Heart left ventricle (tissue), 16 donors: ENCODE measurements around the gene CUL4A. TPM values are rescaled to one million over a fixed set of nuclear protein-coding genes. Genes with fewer than 3 reads are reported as not detected.
A peak's percentile ranks its signal among the peaks of the same experiment; 100 is the strongest.

Experiments used
- ATAC-seq, 4 donors: fragments of 200-7000 bp; cut with Tn5 transposase; one replicate each; pipeline ENCODE4 v1.9.1; 2020 to 2022; ENCODE audit warnings: moderate library complexity in 4 of 4, mild to moderate bottlenecking in 3 of 4, moderate number of reproducible peaks in 1 of 4
- DNase-seq, 5 donors: peaks; one replicate each; pipeline ENCODE4 v3.0.0-alpha.2; 2020
- H3K27ac ChIP-seq, 12 donors: fragments of 200-600 bp; sonication (generic) in 4 of 12; one replicate each; pipeline versions ENCODE4 v1.5.0 to v1.8.0; 2016 to 2022; ENCODE audit warnings: mild to moderate bottlenecking in 2 of 12
- H3K27me3 ChIP-seq, 9 donors: fragments of 200-600 bp; sonication (generic) in 2 of 9; one replicate each; pipeline versions ENCODE4 v1.5.1 to v1.8.0; 2016 to 2022; ENCODE audit warnings: mild to moderate bottlenecking in 3 of 9
- H3K36me3 ChIP-seq, 9 donors: fragments of 200-600 bp; sonication (generic) in 2 of 9; one replicate each; pipeline versions ENCODE4 v1.5.0 to v1.8.0; 2018 to 2022; ENCODE audit warnings: mild to moderate bottlenecking in 2 of 9
- H3K4me1 ChIP-seq, 12 donors: fragments of 200-600 bp; sonication (generic) in 4 of 12; one replicate each; pipeline versions ENCODE4 v1.5.0 to v1.8.0; 2016 to 2022; ENCODE audit warnings: mild to moderate bottlenecking in 3 of 12
- H3K4me3 ChIP-seq, 12 donors: fragments of 200-600 bp; sonication (generic) in 4 of 12; one replicate each; pipeline versions ENCODE4 v1.5.0 to v1.8.0; 2017 to 2022; ENCODE audit warnings: mild to moderate bottlenecking in 9 of 12, moderate library complexity in 4 of 12
- H3K9me3 ChIP-seq, 12 donors: fragments of 200-600 bp; sonication (generic) in 4 of 12; one replicate each; pipeline versions ENCODE4 v1.5.0 to v1.8.0; 2016 to 2022; ENCODE audit warnings: mild to moderate bottlenecking in 1 of 12
- CTCF ChIP-seq, 12 donors: fragments of 200-600 bp; sonication (generic) in 4 of 12; IDR thresholded peaks; one replicate each; pipeline versions ENCODE4 v1.5.0 to v1.8.0; 2018 to 2022; ENCODE audit warnings: antibody characterized with exemption in 12 of 12, mild to moderate bottlenecking in 5 of 12
- POLR2A ChIP-seq, 2 donors: fragments of 450-650 bp; IDR thresholded peaks; one replicate each; pipeline ENCODE4 v1.6.1; 2017; ENCODE audit warnings: antibody characterized with exemption in 2 of 2, mild to moderate bottlenecking in 2 of 2, moderate library complexity in 2 of 2
- WGBS, 4 donors: extraction: QIAGEN DNeasy Blood & Tissue Kit in 2 of 4; methylation state at CpG; one replicate each; pipeline versions ENCODE4 v1.1.5 to v1.1.7; 2013 to 2018; 5-methylcytosine and 5-hydroxymethylcytosine counted together
- intact Hi-C, 10 donors: fragments of 100-400 bp; cut with DNase I; formaldehyde crosslinking; loops; one replicate each; pipeline versions ENCODE4 v1.11.1 to v1.14.2; 2022
- polyA plus RNA-seq, 2 donors: library from polyadenylated mRNA; stranded (reverse); fragments of 200-250 nt; gene quantifications; one replicate each; pipeline ENCODE4 v1.2.3, GENCODE V29; 2013
- total RNA-seq, 9 donors: library from RNA; depleted of rRNA in 2 of 9; stranded (reverse); fragments of >200 nt in 2 of 9; fragmentation: NEBNext Ultra II Directional in 3 of 9; extraction: Animal tissue kit (Norgen Biotek cat#: 25700) in 3 of 9; gene quantifications; one replicate each; pipeline versions ENCODE4 v1.1.0 to v1.2.4, GENCODE V29; 2016 to 2023
- donor health status: ischemic (EF 13 %, LVEDD 7.1; RV severe dilation, severe dysfunction).
- donor health status: healthy with polysubstance abuse.
- donor health status: DM: no; HTN: yes; CAD: no.
- donor health status: DM: no; HTN: no; CAD: no.
- donor health status: ischemic (EF 25% LVEDD 6.9; RV normal size, moderate dysfunction).
- donor health status: ischemic (EF 25% LVEDD 5.7; RV mildly dilated, moderate dysfunction).
- donor health status: healthy.
- donor health status: DM: yes; HTN: yes; CAD: no.
- donor health status: ischemic (EF 35%, LVEDD 5.7; RV mildly dilated, moderate dysfunction).
- donor health status: nonischemic (EF 11% LVEDD 7.7; RV severe dilation, severe dysfunction).
- donor health status: DM: yes; HTN: yes; CAD: no.
- donor health status: PGD.
- donor health status: ischemic (EF 29% LVEDD 5.4; RV normal size, mild dysfunction).
- donor health status: nonischemic (EF 23%, LVEDD 6.1; RV moderate dilation, normal function).

CUL4A gene
- total and polyA plus RNA-seq, 11 donors, result 29.7 to 121 (median 109) TPM

DNA sequence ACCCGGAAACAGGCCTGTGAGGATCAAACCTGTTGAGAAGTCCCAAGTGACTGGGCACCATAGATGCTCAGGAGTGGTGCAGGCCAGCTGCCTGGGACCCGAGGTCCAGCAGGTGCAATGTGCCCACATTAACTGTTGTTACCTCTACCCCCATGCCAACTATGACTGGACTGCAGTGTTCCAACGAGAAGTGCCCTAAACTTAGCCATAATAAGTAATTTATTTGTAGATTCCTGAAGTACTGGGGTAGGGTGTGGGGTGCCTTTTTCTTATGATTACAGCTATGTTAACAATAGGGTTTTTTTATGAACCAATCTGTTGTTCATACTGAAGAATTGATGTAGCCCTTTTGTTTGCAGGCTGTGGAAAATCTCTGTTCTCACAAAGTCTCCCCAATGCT lies 9.2 kb downstream of the CUL4A start:
- ATAC-seq (no peak), DNase-seq (no peak)
- peaks cover 0 to 47% (median 35%) of the 10 kb centered on the region in 9 donors for H3K36me3 ChIP-seq
- intact Hi-C loops, result loop anchor here in 1 of 10 donors (5.0 kb wide), 1 partner anchor 79 kb away; the partner anchor contains the start of gene LAMP1
- H3K27ac ChIP-seq, result peak overlapping the region in 11 of 12 donors; percentile 10 to 89 (median 67)
- TF ChIP-seq POLR2A (IDR thresholded peaks at IDR 0.05) (no peak), CTCF (IDR thresholded peaks at IDR 0.05) (no peak)
- H3K4me1 ChIP-seq, result peaks cover 0 to 73% (median 42%) of the 10 kb centered on the region in 12 donors
- WGBS, 4 donors, result 58 to 70% (median 64%) methylated on average over 3 of the region's 3 CpGs
- no peaks in the 10 kb centered on the region for H3K9me3 ChIP-seq
- no peak overlapping the region for H3K4me3 ChIP-seq
- no peaks in the 10 kb centered on the region for H3K27me3 ChIP-seq

- intact Hi-C loops, result loop anchor here in 1 of 10 donors (5.0 kb wide), 1 partner anchor 78 kb away; the partner anchor contains the start of gene LAMP1
- H3K4me3 ChIP-seq, result no peak overlapping the region
- no peaks in the 10 kb centered on the region for H3K9me3 ChIP-seq
- ATAC-seq (no peak), DNase-seq (no peak)
- H3K4me1 ChIP-seq, result peaks cover 0 to 72% (median 37%) of the 10 kb centered on the region in 12 donors
- H3K27me3 ChIP-seq, result no peaks in the 10 kb centered on the region
- TF ChIP-seq CTCF (IDR thresholded peaks at IDR 0.05), result no peak
- no peak for TF ChIP-seq POLR2A (IDR thresholded peaks at IDR 0.05)
- H3K27ac ChIP-seq, result peak overlapping the region in 9 of 12 donors; percentile 27 to 87 (median 61)
- peaks cover 0 to 55% (median 42%) of the 10 kb centered on the region in 9 donors for H3K36me3 ChIP-seq
- WGBS, 4 donors, result 63 to 74% (median 70%) methylated on average over 14 of the region's 14 CpGs
Observed at GRCh38 chr13:113219256-113219940, 10.0 kb downstream of the CUL4A start.

GRCh38 chr13:113220141-113220598 lies 10.8 kb downstream of the CUL4A start:
- WGBS, 4 donors, result 34 to 45% (median 40%) methylated on average over 13 of the region's 13 CpGs
- Histone ChIP-seq H3K27ac (peak overlapping the region in 10 of 12 donors; percentile 0 to 87 (median 46)), H3K4me1 (peaks cover 0 to 66% (median 34%) of the 10 kb centered on the region in 12 donors), H3K36me3 (peaks cover 0 to 63% (median 50%) of the 10 kb centered on the region in 9 donors), H3K4me3 (no peak overlapping the region), H3K27me3 (no peaks in the 10 kb centered on the region), H3K9me3 (no peaks in the 10 kb centered on the region)
- peak in 2 of 5 donors; percentile 44 to 69 for DNase-seq
- TF ChIP-seq CTCF (IDR thresholded peaks at IDR 0.05) (no peak), POLR2A (IDR thresholded peaks at IDR 0.05) (no peak)
- ATAC-seq, result peak in 2 of 4 donors; percentile 6 to 23
- intact Hi-C loops, result loop anchor here in 8 of 10 donors (2.0 to 10.0 kb wide), 6 partner anchors 183 to 278 kb away; no protein-coding TSS in a partner anchor

GRCh38 chr13:113220877-113221276 lies 11.5 kb downstream of the CUL4A start:
- H3K9me3 ChIP-seq, result no peaks in the 10 kb centered on the region
- 75 to 96% (median 77%) methylated on average over 7 of the region's 7 CpGs for WGBS, 4 donors
- peak in 4 of 5 donors; percentile 44 to 72 (median 52) for DNase-seq
- peak; percentile 33 to 59 (median 37) for ATAC-seq
- no peak overlapping the region for H3K4me3 ChIP-seq
- peaks cover 0 to 70% (median 57%) of the 10 kb centered on the region in 9 donors for H3K36me3 ChIP-seq
- peaks cover 0 to 62% (median 34%) of the 10 kb centered on the region in 12 donors for H3K4me1 ChIP-seq
- intact Hi-C loops, result loop anchor here in 8 of 10 donors (2.0 to 10.0 kb wide), 6 partner anchors 184 to 279 kb away; no protein-coding TSS in a partner anchor
- TF ChIP-seq POLR2A (IDR thresholded peaks at IDR 0.05) (no peak), CTCF (IDR thresholded peaks at IDR 0.05) (peak; percentile 11 to 64 (median 42))
- peak overlapping the region in 10 of 12 donors; percentile 0 to 87 (median 48) for H3K27ac ChIP-seq
- H3K27me3 ChIP-seq, result no peaks in the 10 kb centered on the region
